Liver (tissue), 9 donors: ENCODE measurements around the gene LRATD1. TPM values are rescaled to one million over a fixed set of nuclear protein-coding genes. Genes with fewer than 3 reads are reported as not detected.

Experiments used
- DNase-seq: peaks from one replicate; pipeline ENCODE4 v3.0.0-alpha.2; 2017; ENCODE audit warnings: low spot score
- H3K27ac ChIP-seq, 2 donors: one replicate each; pipeline ENCODE4 v1.7.0; 2013; ENCODE audit warnings: inconsistent platforms in 2 of 2, low read length in 2 of 2, control low read depth in 1 of 2, low read depth in 1 of 2, mild to moderate bottlenecking in 1 of 2
- H3K27me3 ChIP-seq, 4 donors: one replicate each; pipeline versions ENCODE4 v1.6.1 to v1.7.0; 2013; ENCODE audit warnings: low read length in 3 of 4, inconsistent platforms in 1 of 4, mild to moderate bottlenecking in 1 of 4, moderate library complexity in 1 of 4; ENCODE audit not compliant: control insufficient read depth in 4 of 4, insufficient read depth in 4 of 4
- H3K36me3 ChIP-seq, 4 donors: one replicate each; pipeline versions ENCODE4 v1.6.1 to v1.7.0; 2013; ENCODE audit warnings: low read length in 3 of 4, mild to moderate bottlenecking in 3 of 4, low read depth in 1 of 4, moderate library complexity in 1 of 4; ENCODE audit not compliant: control insufficient read depth in 4 of 4, insufficient read depth in 3 of 4
- H3K4me1 ChIP-seq, 4 donors: one replicate each; pipeline versions ENCODE4 v1.6.1 to v1.7.0; 2013; ENCODE audit warnings: low read length in 3 of 4, mild to moderate bottlenecking in 3 of 4, moderate library complexity in 1 of 4; ENCODE audit not compliant: control insufficient read depth in 4 of 4, insufficient read depth in 4 of 4
- H3K4me3 ChIP-seq, 3 donors: one replicate each; pipeline versions ENCODE4 v1.6.1 to v1.7.0; 2013; ENCODE audit warnings: low read length in 3 of 3, control low read depth in 1 of 3, low read depth in 1 of 3, mild to moderate bottlenecking in 1 of 3
- H3K9ac ChIP-seq, 2 donors: one replicate each; pipeline ENCODE4 v1.7.0; 2013; ENCODE audit warnings: low read length in 2 of 2, mild to moderate bottlenecking in 2 of 2, moderate library complexity in 2 of 2, control low read depth in 1 of 2, low read depth in 1 of 2
- H3K9me3 ChIP-seq, 4 donors: one replicate each; pipeline versions ENCODE4 v1.6.1 to v1.7.0; 2013; ENCODE audit warnings: low read length in 3 of 4; ENCODE audit not compliant: control insufficient read depth in 4 of 4
- FOXA2 ChIP-seq: IDR thresholded peaks from 2 replicates; pipeline ENCODE4 v1.6.1; 2016; ENCODE audit warnings: antibody characterized with exemption
- GABPA ChIP-seq, 2 donors: IDR thresholded peaks in 1 of 2; conservative IDR thresholded peaks in 1 of 2; 2 replicates each; pipeline ENCODE4 v1.6.1; 2016; ENCODE audit warnings: antibody characterized with exemption in 2 of 2, mild to moderate bottlenecking in 1 of 2, moderate library complexity in 1 of 2
- HNF4A ChIP-seq, 2 donors: conservative IDR thresholded peaks; 2 replicates each; pipeline ENCODE4 v1.6.1; 2016; ENCODE audit warnings: antibody characterized with exemption in 2 of 2, mild to moderate bottlenecking in 2 of 2
- HNF4G ChIP-seq: IDR thresholded peaks from 2 replicates; pipeline ENCODE4 v1.6.1; 2016; ENCODE audit warnings: antibody characterized with exemption
- JUND ChIP-seq, 2 donors: IDR thresholded peaks; 2 replicates each; pipeline ENCODE4 v1.6.1; 2016; ENCODE audit warnings: antibody characterized with exemption in 2 of 2
- NR2F2 ChIP-seq: IDR thresholded peaks from 2 replicates; pipeline ENCODE4 v1.6.1; 2016; ENCODE audit warnings: antibody characterized with exemption
- RAD21 ChIP-seq, 2 donors: IDR thresholded peaks; 2 replicates each; pipeline ENCODE4 v1.6.1; 2016; ENCODE audit warnings: antibody characterized with exemption in 2 of 2, mild to moderate bottlenecking in 2 of 2
- RXRA ChIP-seq, 2 donors: IDR thresholded peaks; 2 replicates each; pipeline ENCODE4 v1.6.1; 2017 to 2018; ENCODE audit warnings: antibody characterized with exemption in 2 of 2, mild to moderate bottlenecking in 1 of 2
- SP1 ChIP-seq: IDR thresholded peaks from 2 replicates; pipeline ENCODE4 v1.6.1; 2018; ENCODE audit warnings: antibody characterized with exemption, mild to moderate bottlenecking
- TAF1 ChIP-seq: conservative IDR thresholded peaks from 2 replicates; pipeline ENCODE4 v1.6.1; 2016; ENCODE audit warnings: antibody characterized with exemption, mild to moderate bottlenecking
- YY1 ChIP-seq: IDR thresholded peaks from 2 replicates; pipeline ENCODE4 v1.6.1; 2016; ENCODE audit warnings: antibody characterized with exemption, mild to moderate bottlenecking
- WGBS: extraction: QIAGEN DNeasy Blood & Tissue Kit; methylation state at CpG from one replicate; pipeline ENCODE4 v1.1.7; 2013; 5-methylcytosine and 5-hydroxymethylcytosine counted together
- polyA plus RNA-seq, 2 donors: library from polyadenylated mRNA; stranded (reverse) in 1 of 2; unstranded in 1 of 2; fragments of 200-250 nt in 1 of 2; fragments of >200 nt in 1 of 2; fragmentation: Nextera tagmentation in 1 of 2; extraction: Ambion mirVana in 1 of 2; gene quantifications; one replicate each; pipeline versions ENCODE4 v1.2.1 to v1.2.3, GENCODE V29; 2013 to 2015
- total RNA-seq, 2 donors: library from RNA; depleted of rRNA; stranded (reverse); fragments of >200 nt; gene quantifications; one replicate each; pipeline ENCODE4 v1.2.3, GENCODE V29; 2014
- TF ChIP-seq, protein P1 (sequence below): IDR thresholded peaks from 2 replicates; pipeline ENCODE4 v1.6.1; 2016; ENCODE audit warnings: antibody characterized with exemption
- TF ChIP-seq, protein P2 (sequence below): fragments of 150-350 bp; IDR thresholded peaks from 2 replicates; pipeline ENCODE4 v1.5.1; 2017; ENCODE audit warnings: improper control_type of control experiment, low read depth, low read length; ENCODE audit not compliant: missing input control
- TF ChIP-seq, protein P3 (sequence below): IDR thresholded peaks from 2 replicates; pipeline ENCODE4 v1.6.1; 2016; ENCODE audit warnings: antibody characterized with exemption
- TF ChIP-seq, protein P4 (sequence below): IDR thresholded peaks from 2 replicates; pipeline ENCODE4 v1.6.1; 2016; ENCODE audit warnings: antibody characterized with exemption
- TF ChIP-seq, protein P5 (sequence below): IDR thresholded peaks from 2 replicates; pipeline ENCODE4 v1.6.1; 2016; ENCODE audit warnings: antibody characterized with exemption, mild to moderate bottlenecking
- donor health status: healthy.
- donor health status: healthy.
- donor health status: healthy.
- donor health status: healthy.
- donor health status: healthy.

The LRATD1 gene
- total and polyA plus RNA-seq, 4 donors: 0.08 to 3.4 (median 1.8) TPM

DNA sequence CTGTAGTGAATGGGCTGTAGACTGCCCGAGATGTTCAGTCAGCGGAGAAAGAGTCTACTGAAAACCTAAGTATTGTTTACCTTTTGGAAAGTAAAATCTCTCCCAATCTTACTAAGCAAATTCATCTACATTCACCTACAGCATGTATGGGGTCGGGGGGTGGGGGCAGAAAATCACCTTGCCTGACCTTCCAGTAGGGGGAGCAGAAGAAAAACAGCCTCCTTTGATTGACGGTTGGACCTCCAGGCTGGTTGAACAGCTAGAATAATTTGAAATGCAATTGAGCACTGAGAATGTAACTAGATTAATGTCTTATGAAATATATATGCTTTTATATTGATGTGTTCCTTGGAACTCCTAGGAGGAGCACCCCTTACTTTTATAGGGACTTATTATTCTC is 10.0 kb downstream of the LRATD1 start:
- TF ChIP-seq FOXA2 (no peak), HNF4A (conservative IDR thresholded peaks at IDR 0.05) (no peak), NR2F2 (no peak), SP1 (no peak), TAF1 (no peak)
- TF ChIP-seq, protein P1, sequence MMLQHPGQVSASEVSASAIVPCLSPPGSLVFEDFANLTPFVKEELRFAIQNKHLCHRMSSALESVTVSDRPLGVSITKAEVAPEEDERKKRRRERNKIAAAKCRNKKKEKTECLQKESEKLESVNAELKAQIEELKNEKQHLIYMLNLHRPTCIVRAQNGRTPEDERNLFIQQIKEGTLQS: no peak
- TF ChIP-seq, protein P2, sequence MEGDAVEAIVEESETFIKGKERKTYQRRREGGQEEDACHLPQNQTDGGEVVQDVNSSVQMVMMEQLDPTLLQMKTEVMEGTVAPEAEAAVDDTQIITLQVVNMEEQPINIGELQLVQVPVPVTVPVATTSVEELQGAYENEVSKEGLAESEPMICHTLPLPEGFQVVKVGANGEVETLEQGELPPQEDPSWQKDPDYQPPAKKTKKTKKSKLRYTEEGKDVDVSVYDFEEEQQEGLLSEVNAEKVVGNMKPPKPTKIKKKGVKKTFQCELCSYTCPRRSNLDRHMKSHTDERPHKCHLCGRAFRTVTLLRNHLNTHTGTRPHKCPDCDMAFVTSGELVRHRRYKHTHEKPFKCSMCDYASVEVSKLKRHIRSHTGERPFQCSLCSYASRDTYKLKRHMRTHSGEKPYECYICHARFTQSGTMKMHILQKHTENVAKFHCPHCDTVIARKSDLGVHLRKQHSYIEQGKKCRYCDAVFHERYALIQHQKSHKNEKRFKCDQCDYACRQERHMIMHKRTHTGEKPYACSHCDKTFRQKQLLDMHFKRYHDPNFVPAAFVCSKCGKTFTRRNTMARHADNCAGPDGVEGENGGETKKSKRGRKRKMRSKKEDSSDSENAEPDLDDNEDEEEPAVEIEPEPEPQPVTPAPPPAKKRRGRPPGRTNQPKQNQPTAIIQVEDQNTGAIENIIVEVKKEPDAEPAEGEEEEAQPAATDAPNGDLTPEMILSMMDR: no peak
- H3K4me3 ChIP-seq: no peak overlapping the region
- no peak for DNase-seq
- no peaks in the 10 kb centered on the region for H3K4me1 ChIP-seq
- H3K27ac ChIP-seq: no peak overlapping the region
- H3K36me3 ChIP-seq: no peaks in the 10 kb centered on the region
- H3K9me3 ChIP-seq: no peaks in the 10 kb centered on the region
- 81% methylated on average over 4 of the region's 4 CpGs for WGBS
- no peak overlapping the region for H3K9ac ChIP-seq
- peaks cover 0 to 3% (median 0%) of the 10 kb centered on the region in 4 donors for H3K27me3 ChIP-seq

DNA sequence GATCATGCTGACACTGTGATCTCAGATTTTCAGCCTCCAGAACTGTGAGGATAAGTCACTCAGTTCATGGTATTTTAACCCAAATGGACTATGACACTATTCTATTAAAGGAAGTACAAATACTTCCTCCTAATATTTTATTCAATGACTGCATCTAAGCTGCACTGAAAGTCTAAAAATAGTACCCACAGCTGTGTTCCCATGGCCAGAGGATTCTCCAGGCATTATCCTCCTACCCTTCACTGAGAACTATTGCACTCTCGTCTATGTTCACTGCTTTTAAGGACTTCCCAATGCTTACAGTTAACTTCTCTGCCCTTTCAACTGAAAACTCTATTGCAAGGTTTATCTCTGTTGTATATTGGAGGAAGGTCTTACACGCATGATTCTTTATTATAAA is 15.2 kb downstream of the LRATD1 start:
- no peaks in the 10 kb centered on the region for H3K36me3 ChIP-seq
- H3K27ac ChIP-seq: no peak overlapping the region
- H3K4me1 ChIP-seq: no peaks in the 10 kb centered on the region
- H3K4me3 ChIP-seq: no peak overlapping the region
- no peaks in the 10 kb centered on the region for H3K27me3 ChIP-seq
- no peak for DNase-seq
- no peak for TF ChIP-seq GABPA (IDR thresholded peaks at IDR 0.05 in 1 of 2, conservative IDR thresholded peaks at IDR 0.05 in 1 of 2)
- TF ChIP-seq TAF1: no peak
- no peak for TF ChIP-seq HNF4G
- TF ChIP-seq JUND (IDR thresholded peaks at IDR 0.05): no peak
- no peak for TF ChIP-seq HNF4A (conservative IDR thresholded peaks at IDR 0.05)
- TF ChIP-seq YY1: no peak
- TF ChIP-seq, protein P2: no peak
- TF ChIP-seq, protein P3, sequence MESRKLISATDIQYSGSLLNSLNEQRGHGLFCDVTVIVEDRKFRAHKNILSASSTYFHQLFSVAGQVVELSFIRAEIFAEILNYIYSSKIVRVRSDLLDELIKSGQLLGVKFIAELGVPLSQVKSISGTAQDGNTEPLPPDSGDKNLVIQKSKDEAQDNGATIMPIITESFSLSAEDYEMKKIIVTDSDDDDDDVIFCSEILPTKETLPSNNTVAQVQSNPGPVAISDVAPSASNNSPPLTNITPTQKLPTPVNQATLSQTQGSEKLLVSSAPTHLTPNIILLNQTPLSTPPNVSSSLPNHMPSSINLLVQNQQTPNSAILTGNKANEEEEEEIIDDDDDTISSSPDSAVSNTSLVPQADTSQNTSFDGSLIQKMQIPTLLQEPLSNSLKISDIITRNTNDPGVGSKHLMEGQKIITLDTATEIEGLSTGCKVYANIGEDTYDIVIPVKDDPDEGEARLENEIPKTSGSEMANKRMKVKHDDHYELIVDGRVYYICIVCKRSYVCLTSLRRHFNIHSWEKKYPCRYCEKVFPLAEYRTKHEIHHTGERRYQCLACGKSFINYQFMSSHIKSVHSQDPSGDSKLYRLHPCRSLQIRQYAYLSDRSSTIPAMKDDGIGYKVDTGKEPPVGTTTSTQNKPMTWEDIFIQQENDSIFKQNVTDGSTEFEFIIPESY: no peak
- no peak for TF ChIP-seq RAD21 (IDR thresholded peaks at IDR 0.05)
- no peak for TF ChIP-seq RXRA (IDR thresholded peaks at IDR 0.05)
- TF ChIP-seq, protein P1: no peak
- no peak for TF ChIP-seq NR2F2
- no peak for TF ChIP-seq SP1
- TF ChIP-seq, protein P4, sequence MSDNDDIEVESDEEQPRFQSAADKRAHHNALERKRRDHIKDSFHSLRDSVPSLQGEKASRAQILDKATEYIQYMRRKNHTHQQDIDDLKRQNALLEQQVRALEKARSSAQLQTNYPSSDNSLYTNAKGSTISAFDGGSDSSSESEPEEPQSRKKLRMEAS: no peak
- TF ChIP-seq, protein P5, sequence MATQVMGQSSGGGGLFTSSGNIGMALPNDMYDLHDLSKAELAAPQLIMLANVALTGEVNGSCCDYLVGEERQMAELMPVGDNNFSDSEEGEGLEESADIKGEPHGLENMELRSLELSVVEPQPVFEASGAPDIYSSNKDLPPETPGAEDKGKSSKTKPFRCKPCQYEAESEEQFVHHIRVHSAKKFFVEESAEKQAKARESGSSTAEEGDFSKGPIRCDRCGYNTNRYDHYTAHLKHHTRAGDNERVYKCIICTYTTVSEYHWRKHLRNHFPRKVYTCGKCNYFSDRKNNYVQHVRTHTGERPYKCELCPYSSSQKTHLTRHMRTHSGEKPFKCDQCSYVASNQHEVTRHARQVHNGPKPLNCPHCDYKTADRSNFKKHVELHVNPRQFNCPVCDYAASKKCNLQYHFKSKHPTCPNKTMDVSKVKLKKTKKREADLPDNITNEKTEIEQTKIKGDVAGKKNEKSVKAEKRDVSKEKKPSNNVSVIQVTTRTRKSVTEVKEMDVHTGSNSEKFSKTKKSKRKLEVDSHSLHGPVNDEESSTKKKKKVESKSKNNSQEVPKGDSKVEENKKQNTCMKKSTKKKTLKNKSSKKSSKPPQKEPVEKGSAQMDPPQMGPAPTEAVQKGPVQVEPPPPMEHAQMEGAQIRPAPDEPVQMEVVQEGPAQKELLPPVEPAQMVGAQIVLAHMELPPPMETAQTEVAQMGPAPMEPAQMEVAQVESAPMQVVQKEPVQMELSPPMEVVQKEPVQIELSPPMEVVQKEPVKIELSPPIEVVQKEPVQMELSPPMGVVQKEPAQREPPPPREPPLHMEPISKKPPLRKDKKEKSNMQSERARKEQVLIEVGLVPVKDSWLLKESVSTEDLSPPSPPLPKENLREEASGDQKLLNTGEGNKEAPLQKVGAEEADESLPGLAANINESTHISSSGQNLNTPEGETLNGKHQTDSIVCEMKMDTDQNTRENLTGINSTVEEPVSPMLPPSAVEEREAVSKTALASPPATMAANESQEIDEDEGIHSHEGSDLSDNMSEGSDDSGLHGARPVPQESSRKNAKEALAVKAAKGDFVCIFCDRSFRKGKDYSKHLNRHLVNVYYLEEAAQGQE: no peak
- TF ChIP-seq FOXA2: no peak
- 67% methylated on average over 2 of the region's 2 CpGs for WGBS
- H3K9me3 ChIP-seq: no peaks in the 10 kb centered on the region
- no peak overlapping the region for H3K9ac ChIP-seq
